ENCODE data around the gene PLAAT5.
"Not testable (repeated sequence)": the region's sequence is repeated elsewhere in the genome, so short reads cannot be mapped to it uniquely, and the experiment has no call there.

The PLAAT5 gene, protein sequence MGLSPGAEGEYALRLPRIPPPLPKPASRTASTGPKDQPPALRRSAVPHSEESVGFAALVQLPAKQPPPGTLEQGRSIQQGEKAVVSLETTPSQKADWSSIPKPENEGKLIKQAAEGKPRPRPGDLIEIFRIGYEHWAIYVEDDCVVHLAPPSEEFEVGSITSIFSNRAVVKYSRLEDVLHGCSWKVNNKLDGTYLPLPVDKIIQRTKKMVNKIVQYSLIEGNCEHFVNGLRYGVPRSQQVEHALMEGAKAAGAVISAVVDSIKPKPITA

GRCh38 chr11:63490551-63491239, at the start of gene PLAAT5:
TSS of gene PLAAT5 (minus strand) at chr11:63491167. CDS start at chr11:63491034, 133 bp downstream.
- H3K9ac ChIP-seq (ENCODE audit: low read depth, low read length), result peak within 1 kb of the TSS; percentile 48; the same call in 1 of the 2 replicates
- no peaks in the 10 kb centered on the region for H3K36me3 ChIP-seq (ENCODE audit: insufficient read depth, low read length)
- H3K4me1 ChIP-seq (ENCODE audit: insufficient read depth, low read length), result peaks cover 6% of the 10 kb centered on the region; the same call in 1 of the 2 replicates
- peaks cover 24% of the 10 kb centered on the region for H3K9me3 ChIP-seq (ENCODE audit: control insufficient read depth, insufficient read depth, low read length)

DNA sequence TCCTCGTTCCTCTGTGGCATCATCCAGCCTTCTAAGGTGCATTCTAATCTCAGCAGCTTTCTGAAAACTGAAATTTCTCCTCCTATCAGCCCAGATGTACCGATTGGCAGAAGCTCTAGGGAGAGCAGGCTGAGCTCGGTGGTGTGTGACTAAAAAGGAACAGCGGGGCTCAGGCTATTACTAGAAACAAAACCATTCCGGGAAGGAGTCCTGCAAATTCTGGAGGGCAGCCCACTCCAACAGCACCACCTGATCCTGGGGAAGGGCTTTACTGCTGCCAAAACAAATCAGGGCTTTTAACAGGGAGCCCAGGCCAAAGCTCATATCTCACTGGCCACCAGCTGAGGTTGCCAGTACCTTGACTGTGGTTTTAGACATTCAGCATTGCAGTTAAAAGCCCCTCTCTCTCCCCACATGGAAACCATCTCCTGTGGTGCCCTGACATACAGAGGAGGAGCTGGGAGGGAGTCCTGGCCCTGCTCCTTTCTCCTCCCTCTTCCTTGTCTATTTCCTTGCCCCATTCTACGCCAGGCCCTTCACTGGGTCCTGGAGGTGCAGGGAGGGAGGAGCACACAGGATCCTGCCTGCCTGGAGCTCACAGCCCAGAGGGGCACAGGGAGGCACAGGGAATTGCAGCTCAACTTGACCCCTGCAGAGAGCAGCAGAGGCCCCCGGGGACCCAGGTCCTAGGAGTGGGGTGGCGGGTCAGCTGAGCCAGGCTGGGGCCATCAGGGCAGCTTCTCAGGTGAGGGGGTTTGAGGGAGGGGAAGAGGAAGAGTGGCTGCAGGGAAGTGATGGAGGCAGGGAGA, 46.5 kb upstream of the PLAAT5 start:
- Histone ChIP-seq H3K9ac (ENCODE audit: low read depth, low read length) (no peak overlapping the region), H3K36me3 (ENCODE audit: insufficient read depth, low read length) (no peaks in the 10 kb centered on the region), H3K9me3 (ENCODE audit: control insufficient read depth, insufficient read depth, low read length) (no peaks in the 10 kb centered on the region), H3K4me1 (ENCODE audit: insufficient read depth, low read length) (peaks cover 15% of the 10 kb centered on the region)

GRCh38 chr11:63536669-63537292, 45.8 kb upstream of the PLAAT5 start, which contains the start of gene PLAAT4:
TSS of gene PLAAT4 (plus strand) at chr11:63536808. CDS start at chr11:63536869, 61 bp downstream.
- Histone ChIP-seq H3K36me3 (ENCODE audit: insufficient read depth, low read length) (no peaks in the 10 kb centered on the region), H3K4me1 (ENCODE audit: insufficient read depth, low read length) (peaks cover 22% of the 10 kb centered on the region), H3K9me3 (ENCODE audit: control insufficient read depth, insufficient read depth, low read length) (no peaks in the 10 kb centered on the region), H3K9ac (ENCODE audit: low read depth, low read length) (no peak within 1 kb of the TSS)

DNA sequence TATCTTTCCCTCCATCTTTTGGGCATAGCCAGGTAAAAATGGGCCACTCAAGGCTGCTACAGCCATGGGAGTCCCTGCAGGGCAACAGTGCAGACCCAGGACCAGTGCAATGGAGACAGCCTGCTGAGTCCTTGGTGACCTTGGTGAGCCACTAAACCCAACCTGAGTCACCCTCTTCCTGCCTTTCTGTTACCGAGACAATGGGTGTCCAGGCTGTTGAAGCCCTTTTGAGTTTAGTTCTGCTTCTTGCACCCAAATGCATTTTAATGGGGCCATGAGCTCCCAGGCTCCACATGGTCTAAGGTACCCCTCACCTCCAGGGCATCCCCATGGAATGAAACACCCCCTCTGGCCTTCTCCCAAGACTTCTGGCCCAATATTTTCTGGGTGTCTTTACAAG, 44.8 kb upstream of the PLAAT5 start:
- Histone ChIP-seq H3K4me1 (ENCODE audit: insufficient read depth, low read length) (peaks cover 30% of the 10 kb centered on the region), H3K9ac (ENCODE audit: low read depth, low read length) (no peak overlapping the region), H3K9me3 (ENCODE audit: control insufficient read depth, insufficient read depth, low read length) (no peaks in the 10 kb centered on the region)

DNA sequence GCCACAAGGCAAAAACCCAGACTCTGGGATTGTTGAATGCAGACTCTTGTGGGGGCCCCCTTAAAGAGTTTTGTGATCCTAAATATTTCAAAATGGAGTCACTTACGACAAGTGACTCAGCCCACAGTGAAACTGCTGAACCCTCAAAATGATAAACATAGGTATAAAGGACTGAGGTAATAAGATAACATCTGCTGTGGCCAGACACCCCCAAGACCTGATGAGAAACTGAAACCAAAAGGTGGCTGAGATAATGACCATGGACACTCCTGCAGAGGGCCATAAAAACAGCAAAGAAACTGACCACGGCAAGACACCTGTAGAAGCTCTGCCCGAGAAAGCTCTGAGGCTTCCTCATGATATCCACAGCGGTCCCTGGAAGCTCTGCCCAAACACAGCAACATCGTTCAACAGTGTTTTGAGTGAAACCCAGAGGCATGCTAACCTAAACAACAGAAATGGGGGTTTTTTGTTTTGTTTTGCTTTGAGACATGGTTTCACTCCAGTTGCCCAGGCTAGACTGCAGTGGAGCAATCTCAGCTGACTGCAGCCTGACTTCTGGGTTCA, 44.0 kb upstream of the PLAAT5 start:
- Histone ChIP-seq H3K36me3 (ENCODE audit: insufficient read depth, low read length) (no peaks in the 10 kb centered on the region), H3K9me3 (ENCODE audit: control insufficient read depth, insufficient read depth, low read length) (no peaks in the 10 kb centered on the region), H3K4me1 (ENCODE audit: insufficient read depth, low read length) (peaks cover 31% of the 10 kb centered on the region), H3K9ac (ENCODE audit: low read depth, low read length) (no peak overlapping the region)

More for the DNA sequence above, 44.8 kb upstream of the PLAAT5 start:
- H3K36me3 ChIP-seq (ENCODE audit: insufficient read depth, low read length), result no peaks in the 10 kb centered on the region

- Histone ChIP-seq H3K4me1 (ENCODE audit: insufficient read depth, low read length) (peaks cover 35% of the 10 kb centered on the region), H3K36me3 (ENCODE audit: insufficient read depth, low read length) (no peaks in the 10 kb centered on the region), H3K9ac (ENCODE audit: low read depth, low read length) (no peak overlapping the region), H3K9me3 (ENCODE audit: control insufficient read depth, insufficient read depth, low read length) (no peaks in the 10 kb centered on the region)
Measured at GRCh38 chr11:63534076-63534475, 43.1 kb upstream of the PLAAT5 start.

- H3K9ac ChIP-seq (ENCODE audit: low read depth, low read length), result no peak overlapping the region; the same call in 1 of the 2 replicates
- no peaks in the 10 kb centered on the region for H3K36me3 ChIP-seq (ENCODE audit: insufficient read depth, low read length)
- H3K9me3 ChIP-seq (ENCODE audit: control insufficient read depth, insufficient read depth, low read length), result no peaks in the 10 kb centered on the region
- H3K4me1 ChIP-seq (ENCODE audit: insufficient read depth, low read length), result peaks cover 39% of the 10 kb centered on the region
Measured at GRCh38 chr11:63532799-63533475, 42.0 kb upstream of the PLAAT5 start.

- no peaks in the 10 kb centered on the region for H3K9me3 ChIP-seq (ENCODE audit: control insufficient read depth, insufficient read depth, low read length)
- H3K9ac ChIP-seq (ENCODE audit: low read depth, low read length), result peak overlapping the region; percentile 11
- no peaks in the 10 kb centered on the region for H3K36me3 ChIP-seq (ENCODE audit: insufficient read depth, low read length)
- peaks cover 46% of the 10 kb centered on the region for H3K4me1 ChIP-seq (ENCODE audit: insufficient read depth, low read length)
Measured at GRCh38 chr11:63532117-63532516, 41.1 kb upstream of the PLAAT5 start.

DNA sequence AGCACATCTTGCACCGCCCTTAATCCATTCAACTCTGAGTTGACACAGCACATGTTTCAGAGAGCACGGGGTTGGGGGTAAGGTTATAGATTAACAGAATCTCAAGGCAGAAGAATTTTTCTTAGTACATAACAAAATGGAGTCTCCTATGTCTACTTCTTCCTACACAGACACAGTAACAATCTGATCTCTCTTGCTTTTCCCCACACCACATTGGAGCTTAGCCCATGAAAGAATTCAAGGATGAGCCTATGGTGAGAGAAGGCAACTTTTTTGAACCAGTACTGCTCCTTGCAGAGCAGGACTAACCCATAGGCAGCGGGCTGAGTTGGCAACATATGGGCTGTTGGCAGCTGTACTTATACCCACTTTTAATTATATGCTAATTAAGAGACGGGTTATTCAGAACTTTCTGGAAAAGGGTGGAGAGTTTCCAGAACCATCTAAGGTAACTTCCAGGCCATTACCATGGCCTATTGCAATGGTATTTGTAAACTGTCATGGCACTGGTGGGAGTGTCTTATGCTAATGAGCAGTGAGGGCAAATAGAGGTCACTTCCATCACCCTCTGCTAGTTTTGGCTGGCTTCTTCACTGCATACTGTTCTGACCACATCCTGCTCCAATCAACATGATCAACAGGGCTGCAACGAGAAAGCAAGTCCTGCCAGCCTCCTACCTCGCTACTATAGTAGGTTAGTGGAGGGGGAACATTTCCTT, 40.3 kb upstream of the PLAAT5 start:
- H3K9ac ChIP-seq (ENCODE audit: low read depth, low read length), result peak overlapping the region; percentile 11
- H3K9me3 ChIP-seq (ENCODE audit: control insufficient read depth, insufficient read depth, low read length); H3K36me3 ChIP-seq (ENCODE audit: insufficient read depth, low read length): not testable (repeated sequence)
- peaks cover 46% of the 10 kb centered on the region for H3K4me1 ChIP-seq (ENCODE audit: insufficient read depth, low read length)

DNA sequence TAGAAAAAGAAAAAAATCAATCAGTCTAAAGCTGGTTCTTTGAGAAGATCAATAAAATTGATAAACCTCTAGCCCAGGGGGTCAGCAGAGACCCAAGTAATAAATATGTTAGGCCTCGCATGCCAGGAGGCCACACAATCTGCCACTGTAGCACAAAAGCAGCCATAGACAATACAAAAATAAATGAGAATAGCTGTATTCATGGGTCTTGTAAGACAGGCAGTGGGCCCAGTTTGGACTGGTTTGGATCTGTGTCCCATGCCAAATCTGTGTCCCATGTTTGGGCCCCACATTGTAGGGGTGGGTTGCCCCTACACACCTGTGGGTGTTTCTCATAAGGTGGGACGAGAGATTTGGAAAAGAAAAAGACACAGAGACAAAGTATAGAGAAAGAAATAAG, 39.1 kb upstream of the PLAAT5 start:
- H3K9ac ChIP-seq (ENCODE audit: low read depth, low read length), result peak overlapping the region; percentile 33; the same call in 1 of the 2 replicates
- H3K4me1 ChIP-seq (ENCODE audit: insufficient read depth, low read length), result peaks cover 46% of the 10 kb centered on the region
- H3K9me3 ChIP-seq (ENCODE audit: control insufficient read depth, insufficient read depth, low read length), result no peaks in the 10 kb centered on the region
- H3K36me3 ChIP-seq (ENCODE audit: insufficient read depth, low read length), result no peaks in the 10 kb centered on the region

DNA sequence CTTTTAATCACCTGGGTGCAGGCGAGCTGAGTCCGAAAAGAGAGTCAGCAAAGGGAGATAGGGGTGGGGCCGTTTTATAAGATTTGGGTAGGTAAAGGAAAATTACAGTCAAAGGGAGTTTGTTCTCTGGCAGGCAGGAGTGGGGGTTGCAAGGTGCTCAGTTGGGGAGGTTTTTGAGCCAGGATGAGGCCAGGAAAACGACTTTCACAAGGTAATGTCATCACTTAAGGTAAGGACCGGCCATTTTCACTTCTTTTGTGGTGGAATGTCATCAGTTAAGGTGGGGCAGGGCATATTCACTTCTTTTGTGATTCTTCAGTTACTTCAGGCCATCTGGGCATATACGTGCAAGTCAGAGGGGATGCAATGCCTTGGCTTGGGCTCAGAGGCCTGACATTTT, 38.4 kb upstream of the PLAAT5 start:
- H3K4me1 ChIP-seq (ENCODE audit: insufficient read depth, low read length), result peaks cover 45% of the 10 kb centered on the region

DNA sequence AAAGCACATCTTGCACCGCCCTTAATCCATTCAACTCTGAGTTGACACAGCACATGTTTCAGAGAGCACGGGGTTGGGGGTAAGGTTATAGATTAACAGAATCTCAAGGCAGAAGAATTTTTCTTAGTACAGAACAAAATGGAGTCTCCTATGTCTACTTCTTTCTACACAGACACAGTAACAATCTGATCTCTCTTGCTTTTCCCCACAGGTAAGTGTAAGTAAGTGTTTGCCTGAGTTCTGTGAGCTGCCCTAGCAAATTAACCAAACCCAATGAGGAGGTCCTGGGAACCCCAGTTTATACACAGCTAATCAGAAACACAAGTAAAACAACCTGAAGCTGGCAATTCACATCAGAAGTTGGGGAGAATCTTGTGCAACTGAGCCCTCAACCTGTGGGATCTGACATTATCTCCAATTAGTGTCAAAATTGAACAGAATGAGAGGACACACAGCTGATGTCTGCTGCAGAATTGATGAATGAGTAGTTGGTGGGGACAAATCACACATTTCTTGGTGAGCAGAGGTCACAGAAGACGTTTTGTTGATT, 37.8 kb upstream of the PLAAT5 start:
- not testable (repeated sequence) for H3K9me3 ChIP-seq (ENCODE audit: control insufficient read depth, insufficient read depth, low read length); H3K36me3 ChIP-seq (ENCODE audit: insufficient read depth, low read length)
- Histone ChIP-seq H3K9ac (ENCODE audit: low read depth, low read length) (peak overlapping the region; percentile 54; the same call in 1 of the 2 replicates), H3K4me1 (ENCODE audit: insufficient read depth, low read length) (peaks cover 43% of the 10 kb centered on the region)

More for the DNA sequence above, 38.4 kb upstream of the PLAAT5 start:
- not testable (repeated sequence) for H3K36me3 ChIP-seq (ENCODE audit: insufficient read depth, low read length); H3K9me3 ChIP-seq (ENCODE audit: control insufficient read depth, insufficient read depth, low read length)
- H3K9ac ChIP-seq (ENCODE audit: low read depth, low read length), result peak overlapping the region; percentile 54; the same call in 1 of the 2 replicates

DNA sequence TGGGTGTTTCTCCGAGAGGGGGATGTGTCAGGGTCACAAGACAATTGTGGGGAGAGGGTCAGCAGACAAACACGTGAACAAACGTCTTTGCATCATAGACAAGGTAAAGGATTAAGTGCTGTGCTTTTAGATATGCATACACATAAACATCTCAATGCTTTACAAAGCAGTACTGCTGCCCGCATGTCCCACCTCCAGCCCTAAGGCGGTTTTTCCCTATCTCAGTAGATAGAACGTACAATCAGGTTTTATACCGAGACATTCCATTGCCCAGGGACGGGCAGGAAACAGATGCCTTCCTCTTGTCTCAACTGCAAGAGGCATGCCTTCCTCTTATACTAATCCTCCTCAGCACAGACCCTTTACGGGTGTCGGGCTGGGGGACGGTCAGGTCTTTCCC, 37.2 kb upstream of the PLAAT5 start:
- peaks cover 37% of the 10 kb centered on the region for H3K4me1 ChIP-seq (ENCODE audit: insufficient read depth, low read length)
- H3K9ac ChIP-seq (ENCODE audit: low read depth, low read length); H3K36me3 ChIP-seq (ENCODE audit: insufficient read depth, low read length); H3K9me3 ChIP-seq (ENCODE audit: control insufficient read depth, insufficient read depth, low read length): not testable (repeated sequence)

All from ES-I3 (cell line).